Type B pancreatic cell (in vitro differentiated cells): ENCODE results near the gene CARMIL3. TPM values are rescaled to one million over a fixed set of nuclear protein-coding genes. Genes with fewer than 3 reads are reported as not detected.

Experiments
- DNase-seq: peaks from one replicate; pipeline ENCODE4 v3.0.0; 2021; ENCODE audit warnings: mixed read lengths; ENCODE audit not compliant: unreplicated experiment; ENCODE audit errors: extremely low spot score
- H3K27ac Mint-ChIP-seq: 2 replicates; pipeline ENCODE4 v1.8.0; 2021; ENCODE audit warnings: mild to moderate bottlenecking, mixed read lengths
- H3K27me3 Mint-ChIP-seq: 2 replicates; pipeline ENCODE4 v1.8.0; 2021; ENCODE audit warnings: mixed read lengths
- H3K36me3 Mint-ChIP-seq: 2 replicates; pipeline ENCODE4 v1.8.0; 2021; ENCODE audit warnings: mixed read lengths
- H3K4me1 Mint-ChIP-seq: one replicate; pipeline ENCODE4 v1.8.0; 2021; ENCODE audit warnings: mixed read lengths; ENCODE audit not compliant: unreplicated experiment
- H3K4me3 Mint-ChIP-seq: 2 replicates; pipeline ENCODE4 v1.8.0; 2021; ENCODE audit warnings: mild to moderate bottlenecking, mixed read lengths
- H3K9me3 Mint-ChIP-seq: 2 replicates; pipeline ENCODE4 v1.8.0; 2021; ENCODE audit warnings: mixed read lengths
- CTCF ChIP-seq: fragments of 200-600 bp; sonication (generic); conservative IDR thresholded peaks from 2 replicates; pipeline ENCODE4 v1.5.0; 2021; ENCODE audit warnings: antibody characterized with exemption, mild to moderate bottlenecking
- total RNA-seq: library from RNA; stranded (reverse); gene quantifications from 2 replicates; pipeline ENCODE4 v1.2.1, GENCODE V29; 2021; ENCODE audit warnings: low replicate concordance

Gene CARMIL3
- total RNA-seq, 1 donor from 2014 or later = 2.8 TPM

GRCh38 chr14:24069411-24069735, 17.6 kb downstream of the CARMIL3 start:
- no peaks in the 10 kb centered on the region for H3K4me1 Mint-ChIP-seq
- peaks cover 17% of the 10 kb centered on the region for H3K27me3 Mint-ChIP-seq
- no peak for TF ChIP-seq CTCF
- no peaks in the 10 kb centered on the region for H3K36me3 Mint-ChIP-seq
- DNase-seq = no peak
- no peak overlapping the region for H3K4me3 Mint-ChIP-seq
- no peak overlapping the region for H3K27ac Mint-ChIP-seq
- no peaks in the 10 kb centered on the region for H3K9me3 Mint-ChIP-seq

GRCh38 chr14:24070285-24071143, 18.7 kb downstream of the CARMIL3 start:
- H3K9me3 Mint-ChIP-seq = no peaks in the 10 kb centered on the region

GRCh38 chr14:24071144-24071697, 19.4 kb downstream of the CARMIL3 start, which contains the start of gene CPNE6:
Gene CPNE6, plus strand, starts transcription at chr14:24071562. Its CDS starts 1,375 bp downstream, at chr14:24072937.
- peaks cover 17% of the 10 kb centered on the region for H3K27me3 Mint-ChIP-seq
- no peak for DNase-seq
- H3K36me3 Mint-ChIP-seq = no peaks in the 10 kb centered on the region
- H3K9me3 Mint-ChIP-seq = no peaks in the 10 kb centered on the region
- no peak within 1 kb of the TSS for H3K4me3 Mint-ChIP-seq
- H3K4me1 Mint-ChIP-seq = no peaks in the 10 kb centered on the region
- no peak within 1 kb of the TSS for H3K27ac Mint-ChIP-seq
- no peak for TF ChIP-seq CTCF

More at GRCh38 chr14:24070285-24071143, 18.7 kb downstream of the CARMIL3 start:
- Mint-ChIP-seq H3K27me3 (peaks cover 17% of the 10 kb centered on the region), H3K36me3 (no peaks in the 10 kb centered on the region), H3K4me1 (no peaks in the 10 kb centered on the region), H3K4me3 (no peak overlapping the region), H3K27ac (no peak overlapping the region)
- DNase-seq = no peak
- no peak for TF ChIP-seq CTCF

GRCh38 chr14:24071836-24072430, 20.1 kb downstream of the CARMIL3 start:
- H3K4me1 Mint-ChIP-seq = no peaks in the 10 kb centered on the region
- H3K27ac Mint-ChIP-seq = no peak overlapping the region
- no peak overlapping the region for H3K4me3 Mint-ChIP-seq
- peaks cover 17% of the 10 kb centered on the region for H3K27me3 Mint-ChIP-seq
- no peaks in the 10 kb centered on the region for H3K9me3 Mint-ChIP-seq
- TF ChIP-seq CTCF = no peak
- no peaks in the 10 kb centered on the region for H3K36me3 Mint-ChIP-seq
- no peak for DNase-seq

GRCh38 chr14:24072436-24072835, 20.6 kb downstream of the CARMIL3 start:
- Mint-ChIP-seq H3K4me1 (no peaks in the 10 kb centered on the region), H3K27ac (no peak overlapping the region), H3K36me3 (no peaks in the 10 kb centered on the region), H3K9me3 (no peaks in the 10 kb centered on the region), H3K27me3 (peaks cover 17% of the 10 kb centered on the region), H3K4me3 (no peak overlapping the region)
- DNase-seq = no peak
- TF ChIP-seq CTCF = no peak
